Adrenal gland (tissue), 5 donors: ENCODE results near the gene C1QL1.

Source experiments
- CTCF ChIP-seq, 6 experiments: fragments of 450-650 bp in 4 of 6; fragments of 200-600 bp in 2 of 6; sonication (generic) in 1 of 6; IDR thresholded peaks; 1 replicate in 5 of 6; 2 replicates in 1 of 6; pipeline versions ENCODE4 v1.5.1 to v1.8.0; 2016 to 2021; ENCODE audit warnings: antibody characterized with exemption in 6 of 6, mild to moderate bottlenecking in 2 of 6, moderate library complexity in 1 of 6
- POLR2A ChIP-seq, 2 donors: fragments of 450-650 bp; IDR thresholded peaks; one replicate each; pipeline ENCODE4 v1.6.1; 2017; ENCODE audit warnings: antibody characterized with exemption in 2 of 2, mild to moderate bottlenecking in 2 of 2, moderate library complexity in 1 of 2
- donor health status: DM: no; HTN: no; CAD: no.

GRCh38 chr17:44979426-44979995, 11.4 kb upstream of the C1QL1 start:
- TF ChIP-seq CTCF (IDR thresholded peaks at IDR 0.05), result no peak
- TF ChIP-seq POLR2A (IDR thresholded peaks at IDR 0.05), result no peak
